ENCODE results near the gene APOB.
A peak's percentile ranks its signal among the peaks of the same experiment; 100 is the strongest.

Gene APOB, protein sequence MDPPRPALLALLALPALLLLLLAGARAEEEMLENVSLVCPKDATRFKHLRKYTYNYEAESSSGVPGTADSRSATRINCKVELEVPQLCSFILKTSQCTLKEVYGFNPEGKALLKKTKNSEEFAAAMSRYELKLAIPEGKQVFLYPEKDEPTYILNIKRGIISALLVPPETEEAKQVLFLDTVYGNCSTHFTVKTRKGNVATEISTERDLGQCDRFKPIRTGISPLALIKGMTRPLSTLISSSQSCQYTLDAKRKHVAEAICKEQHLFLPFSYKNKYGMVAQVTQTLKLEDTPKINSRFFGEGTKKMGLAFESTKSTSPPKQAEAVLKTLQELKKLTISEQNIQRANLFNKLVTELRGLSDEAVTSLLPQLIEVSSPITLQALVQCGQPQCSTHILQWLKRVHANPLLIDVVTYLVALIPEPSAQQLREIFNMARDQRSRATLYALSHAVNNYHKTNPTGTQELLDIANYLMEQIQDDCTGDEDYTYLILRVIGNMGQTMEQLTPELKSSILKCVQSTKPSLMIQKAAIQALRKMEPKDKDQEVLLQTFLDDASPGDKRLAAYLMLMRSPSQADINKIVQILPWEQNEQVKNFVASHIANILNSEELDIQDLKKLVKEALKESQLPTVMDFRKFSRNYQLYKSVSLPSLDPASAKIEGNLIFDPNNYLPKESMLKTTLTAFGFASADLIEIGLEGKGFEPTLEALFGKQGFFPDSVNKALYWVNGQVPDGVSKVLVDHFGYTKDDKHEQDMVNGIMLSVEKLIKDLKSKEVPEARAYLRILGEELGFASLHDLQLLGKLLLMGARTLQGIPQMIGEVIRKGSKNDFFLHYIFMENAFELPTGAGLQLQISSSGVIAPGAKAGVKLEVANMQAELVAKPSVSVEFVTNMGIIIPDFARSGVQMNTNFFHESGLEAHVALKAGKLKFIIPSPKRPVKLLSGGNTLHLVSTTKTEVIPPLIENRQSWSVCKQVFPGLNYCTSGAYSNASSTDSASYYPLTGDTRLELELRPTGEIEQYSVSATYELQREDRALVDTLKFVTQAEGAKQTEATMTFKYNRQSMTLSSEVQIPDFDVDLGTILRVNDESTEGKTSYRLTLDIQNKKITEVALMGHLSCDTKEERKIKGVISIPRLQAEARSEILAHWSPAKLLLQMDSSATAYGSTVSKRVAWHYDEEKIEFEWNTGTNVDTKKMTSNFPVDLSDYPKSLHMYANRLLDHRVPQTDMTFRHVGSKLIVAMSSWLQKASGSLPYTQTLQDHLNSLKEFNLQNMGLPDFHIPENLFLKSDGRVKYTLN (N-terminal part only)

DNA sequence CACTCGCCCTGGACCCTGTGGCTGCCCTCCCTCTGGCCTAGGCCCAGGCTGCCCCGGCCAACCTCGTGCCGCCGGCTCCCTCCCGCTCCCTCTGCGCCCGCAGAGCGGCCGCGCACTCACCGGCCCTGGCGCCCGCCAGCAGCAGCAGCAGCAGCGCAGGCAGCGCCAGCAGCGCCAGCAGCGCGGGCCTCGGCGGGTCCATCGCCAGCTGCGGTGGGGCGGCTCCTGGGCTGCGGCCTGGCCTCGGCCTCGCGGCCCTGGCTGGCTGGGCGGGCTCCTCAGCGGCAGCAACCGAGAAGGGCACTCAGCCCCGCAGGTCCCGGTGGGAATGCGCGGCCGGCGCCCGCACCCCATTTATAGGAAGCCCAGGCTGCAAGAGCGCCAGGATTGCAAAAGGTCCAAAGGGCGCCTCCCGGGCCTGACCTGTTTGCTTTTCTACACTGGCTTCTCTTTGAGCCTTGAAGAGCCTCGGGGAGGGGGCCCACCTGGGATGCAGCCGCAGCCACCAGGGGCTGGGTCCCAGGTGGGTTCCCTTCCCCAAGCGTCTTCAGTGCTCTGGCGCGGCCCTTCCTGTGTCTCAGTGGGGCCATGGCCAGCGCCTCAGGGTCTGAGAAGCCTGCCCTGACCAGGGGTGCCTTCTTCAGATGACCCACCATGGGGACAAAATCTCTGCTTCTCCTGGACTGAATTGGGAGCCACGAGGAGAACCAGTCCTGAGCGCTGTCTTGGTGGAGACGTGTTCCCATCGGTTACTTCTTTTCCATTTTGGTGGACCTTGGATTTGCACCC is at the start of gene APOB:
TSS of gene APOB (minus strand) at position 330 of the 789 bp plus-strand sequence. CDS start at position 202, 128 bp downstream.
- ATAC-seq (peak; percentile 17), DNase-seq (no peak)

- DNase-seq, result no peak
- ATAC-seq, result no peak
Measured at GRCh38 chr2:21092308-21092869, 48.5 kb upstream of the APOB start.

DNA sequence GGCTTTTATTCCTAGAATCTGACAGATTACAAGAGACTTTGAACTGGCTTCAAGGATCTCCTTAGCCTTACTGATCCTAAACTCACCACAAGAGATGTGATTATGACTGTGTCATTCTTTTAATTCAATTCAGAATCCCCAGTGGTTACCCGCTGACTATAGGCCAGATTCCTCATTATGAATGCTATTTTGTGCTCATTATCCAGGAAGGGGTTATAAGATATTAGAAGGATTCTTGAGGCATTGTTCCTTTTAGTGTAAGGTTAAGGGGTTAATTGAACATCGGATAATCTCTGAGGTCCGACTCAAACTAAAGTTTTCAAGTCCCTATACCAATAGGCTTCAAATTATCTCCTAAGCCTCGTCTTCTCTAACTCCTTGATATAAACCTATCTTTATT is 40.5 kb upstream of the APOB start:
- DNase-seq, result no peak
- ATAC-seq, result no peak

GRCh38 chr2:21083482-21083881 is 39.6 kb upstream of the APOB start:
- ATAC-seq (no peak), DNase-seq (no peak)

DNA sequence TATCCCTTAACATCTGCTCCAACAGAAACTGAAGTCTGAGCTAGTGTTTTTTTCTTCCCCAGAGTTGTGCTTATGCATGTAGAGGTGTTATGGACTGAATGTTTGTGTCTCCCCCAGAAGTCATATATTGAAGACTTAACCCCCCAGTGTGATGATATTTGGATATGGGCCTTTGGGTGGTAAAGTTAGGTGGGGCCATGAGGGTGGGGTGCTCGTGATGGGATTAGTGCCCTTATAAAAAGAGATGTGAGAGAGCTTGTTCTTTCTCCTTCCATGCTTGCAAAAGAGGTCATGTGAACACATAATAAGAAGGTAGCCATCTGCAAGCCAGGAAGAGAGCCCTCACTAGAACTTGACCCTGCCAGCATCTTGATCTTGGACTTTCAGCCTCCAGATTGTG is 34.4 kb upstream of the APOB start:
- ATAC-seq (no peak), DNase-seq (no peak)

GRCh38 chr2:21072477-21073242 is 28.8 kb upstream of the APOB start:
- ATAC-seq, result no peak
- DNase-seq, result no peak

GRCh38 chr2:21070341-21071257 is 26.7 kb upstream of the APOB start:
- no peak for ATAC-seq
- no peak for DNase-seq

GRCh38 chr2:21069746-21070340 is 26.0 kb upstream of the APOB start:
- ATAC-seq, result no peak
- no peak for DNase-seq

DNA sequence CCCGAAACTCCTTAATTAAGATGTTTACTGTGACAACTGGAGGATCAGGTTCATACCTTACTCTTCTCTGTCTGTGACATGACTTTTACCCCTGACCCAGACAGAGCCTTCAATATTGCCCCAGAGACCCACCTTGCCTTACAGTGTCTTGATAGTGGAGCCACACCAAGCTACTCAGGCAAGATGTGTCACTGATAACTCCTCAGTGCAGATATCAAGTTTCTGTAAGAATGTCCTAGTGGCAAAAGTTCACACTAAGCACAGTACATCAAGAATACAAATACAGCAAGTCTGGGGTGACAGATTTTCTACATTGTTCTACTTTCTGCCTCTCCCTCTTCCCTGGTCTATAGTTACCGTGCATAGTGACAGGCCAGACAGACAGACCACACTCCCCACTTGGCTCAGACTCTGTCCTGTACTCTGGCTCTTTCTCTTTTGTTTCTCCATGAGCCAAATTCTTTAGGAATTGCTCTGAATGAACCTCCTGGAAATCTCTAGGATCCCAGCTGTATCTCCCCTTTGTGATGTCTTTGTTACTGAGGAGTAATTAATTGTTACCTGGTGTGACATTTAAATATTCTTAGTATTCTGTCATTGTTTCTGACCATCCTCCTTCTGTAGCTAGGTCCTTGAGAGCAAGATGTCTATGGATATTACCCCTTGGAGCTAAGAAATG is 24.1 kb upstream of the APOB start:
- DNase-seq, result no peak
- ATAC-seq, result no peak

GRCh38 chr2:21067125-21067524 is 23.3 kb upstream of the APOB start:
- DNase-seq, result no peak
- ATAC-seq, result no peak

- ATAC-seq, result no peak
- no peak for DNase-seq
Measured at GRCh38 chr2:21059885-21060610, 16.2 kb upstream of the APOB start.

DNA sequence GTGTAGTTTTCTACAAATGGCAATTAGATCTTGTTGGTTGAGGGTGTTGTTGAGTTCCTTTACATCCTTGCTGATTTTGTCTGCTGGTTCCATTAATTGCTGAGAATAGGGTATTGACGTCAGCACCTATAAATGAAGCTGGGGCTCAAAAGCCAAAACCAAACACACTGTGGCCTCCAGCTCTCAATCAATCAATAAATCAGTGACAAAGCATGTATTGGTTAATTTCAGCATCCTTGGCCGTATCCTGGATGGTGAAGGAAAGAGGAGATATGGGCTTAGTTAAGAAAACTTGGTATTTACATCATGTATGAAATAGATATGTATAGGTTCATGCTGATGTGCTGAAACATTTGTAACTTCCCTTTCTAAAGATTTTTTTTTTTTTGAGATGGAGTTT is 13.2 kb upstream of the APOB start:
- DNase-seq, result no peak
- no peak for ATAC-seq

GRCh38 chr2:21055879-21056790 is 12.3 kb upstream of the APOB start:
- DNase-seq (no peak), ATAC-seq (no peak)

DNA sequence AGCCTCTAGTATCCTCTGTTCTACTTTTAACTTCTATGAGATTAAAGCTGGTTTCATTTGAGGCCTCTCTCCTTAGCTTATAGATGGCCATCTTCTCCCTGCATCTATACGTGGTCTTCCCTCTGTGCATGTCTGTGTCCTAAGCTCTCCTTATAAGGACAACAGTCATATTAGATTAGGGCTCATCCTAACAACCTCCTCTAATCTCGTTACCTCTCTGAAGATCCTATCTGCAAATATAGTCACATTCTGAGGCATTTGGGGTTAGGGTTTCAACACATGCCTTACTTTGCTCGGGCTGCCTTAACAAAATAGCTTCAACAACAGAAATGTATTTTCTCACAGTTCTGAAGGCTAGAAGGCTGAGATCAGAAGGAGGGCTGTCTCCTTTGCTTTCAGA is 11.6 kb upstream of the APOB start:
- ATAC-seq (no peak), DNase-seq (no peak)

- ATAC-seq (no peak), DNase-seq (no peak)
Measured at GRCh38 chr2:21054011-21054410, 10.1 kb upstream of the APOB start.

- DNase-seq, result no peak
Measured at GRCh38 chr2:21052044-21052443, 8.2 kb upstream of the APOB start.

DNA sequence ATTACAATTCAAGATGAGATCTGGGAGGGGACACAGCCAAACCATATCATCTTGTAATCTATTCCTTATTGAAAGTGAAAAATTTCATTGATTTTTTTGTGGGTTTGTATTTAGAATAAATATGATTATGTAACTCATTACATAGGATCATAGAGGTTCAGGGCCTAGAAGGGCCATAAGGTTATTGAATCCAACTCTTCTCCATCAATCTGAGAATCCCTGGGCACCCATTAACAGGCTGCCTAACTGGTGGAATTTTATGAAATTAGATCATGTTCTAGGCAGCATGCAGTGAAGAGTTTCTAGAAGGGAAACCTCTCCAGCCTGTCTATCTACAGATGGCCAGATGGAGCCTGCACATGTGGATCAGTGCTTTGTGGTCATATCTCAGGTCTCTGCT is 6.3 kb upstream of the APOB start:
- DNase-seq, result no peak

More at GRCh38 chr2:21052044-21052443, 8.2 kb upstream of the APOB start:
- ATAC-seq, result no peak

More for the DNA sequence above, 6.3 kb upstream of the APOB start:
- no peak for ATAC-seq
